K562 (cell line): ENCODE measurements around the gene C1R. TPM values are rescaled to one million over a fixed set of nuclear protein-coding genes. Genes with fewer than 3 reads are reported as not detected.

Source experiments
- GTF2A2 ChIP-seq: IDR thresholded peaks from 2 replicates; pipeline ENCODE4 v1.6.1; 2016; ENCODE audit warnings: mild to moderate bottlenecking, missing genetic modification characterization, missing compliant biosample characterization
- KHSRP ChIP-seq: fragments of 450-650 bp; IDR thresholded peaks from 2 replicates; pipeline ENCODE4 v1.6.1; 2017
- KLF16 ChIP-seq: IDR thresholded peaks from 2 replicates; pipeline ENCODE4 v1.6.1; 2016; ENCODE audit warnings: antibody characterized with exemption
- MTA1 ChIP-seq: fragments of 450-650 bp; IDR thresholded peaks from 2 replicates; pipeline ENCODE4 v1.6.1; 2017; ENCODE audit warnings: borderline replicate concordance
- MYNN ChIP-seq, 2 experiments: sonication (generic); formaldehyde crosslinking in 1 of 2; IDR thresholded peaks; 2 replicates each; pipeline versions ENCODE4 v1.5.0 to v1.6.1; 2016 to 2020; ENCODE audit warnings: antibody characterized with exemption in 1 of 2, missing genetic modification reagents in 1 of 2
- NR0B1 ChIP-seq: fragments of 450-650 bp; IDR thresholded peaks from one replicate; pipeline ENCODE4 v1.6.1; 2018; ENCODE audit warnings: mild to moderate bottlenecking, moderate library complexity; ENCODE audit not compliant: partially characterized antibody
- NR3C1 ChIP-seq: sonication (generic); formaldehyde crosslinking; IDR thresholded peaks from 2 replicates; pipeline ENCODE4 v1.8.1; 2022; ENCODE audit warnings: missing genetic modification reagents
- PCBP1 ChIP-seq: fragments of 200-400 bp; formaldehyde crosslinking; IDR thresholded peaks from 2 replicates; pipeline ENCODE4 v1.6.1; 2018; ENCODE audit warnings: mild to moderate bottlenecking, low read depth, low read length; ENCODE audit not compliant: poor library complexity, severe bottlenecking
- RBM34 ChIP-seq: fragments of 200-400 bp; formaldehyde crosslinking; IDR thresholded peaks from 2 replicates; pipeline ENCODE4 v1.6.1; 2018; ENCODE audit warnings: low read length, borderline replicate concordance; ENCODE audit not compliant: insufficient read depth
- RCOR1 ChIP-seq, 2 experiments: IDR thresholded peaks; 2 replicates each; pipeline ENCODE4 v1.6.1; 2012; ENCODE audit warnings: low read depth in 2 of 2, low read length in 2 of 2, borderline replicate concordance in 1 of 2, improper control_type of control experiment in 1 of 2
- SMAD3 ChIP-seq: fragments of 450-650 bp; formaldehyde crosslinking; conservative IDR thresholded peaks from 2 replicates; pipeline ENCODE4 v1.4.0; 2020; ENCODE audit warnings: mild to moderate bottlenecking
- SMARCC2 ChIP-seq: fragments of 450-650 bp; IDR thresholded peaks from 2 replicates; pipeline ENCODE4 v1.6.1; 2017; ENCODE audit warnings: antibody characterized with exemption, moderate library complexity, mild to moderate bottlenecking, low read depth
- TBL1XR1 ChIP-seq, 2 experiments: IDR thresholded peaks; 2 replicates each; pipeline ENCODE4 v1.6.1; 2012; ENCODE audit warnings: improper control_type of control experiment in 2 of 2, low read length in 2 of 2, mild to moderate bottlenecking in 1 of 2
- TRIM28 ChIP-seq: fragments of 450-650 bp; IDR thresholded peaks from 2 replicates; pipeline ENCODE4 v1.6.1; 2017
- YBX1 ChIP-seq: fragments of 450-650 bp; IDR thresholded peaks from 2 replicates; pipeline ENCODE4 v1.7.1; 2016; ENCODE audit warnings: mild to moderate bottlenecking
- ZNF407 ChIP-seq: fragments of 450-650 bp; IDR thresholded peaks from 2 replicates; pipeline ENCODE4 v1.6.1; 2016; ENCODE audit warnings: low read depth
- ZNF551 ChIP-seq: fragments of 250-450 bp; sonication (Bioruptor Pico); IDR thresholded peaks from 2 replicates; pipeline ENCODE4 v1.5.0; 2021; ENCODE audit warnings: mild to moderate bottlenecking, moderate library complexity
- ZNF740 ChIP-seq, 3 experiments: fragments of 200-800 bp in 1 of 3; sonication (Bioruptor generic) in 1 of 3; sonication (generic) in 1 of 3; formaldehyde crosslinking in 1 of 3; IDR thresholded peaks; 2 replicates each; pipeline versions ENCODE4 v1.6.1 to v1.8.0; 2016 to 2022; ENCODE audit warnings: mild to moderate bottlenecking in 2 of 3, missing compliant biosample characterization in 2 of 3, missing genetic modification characterization in 2 of 3, missing genetic modification reagents in 1 of 3
- polyA plus RNA-seq, 8 experiments: library from polyadenylated mRNA; depleted of rRNA in 4 of 8; stranded (reverse) in 5 of 8; unstranded in 3 of 8; fragments of >200 nt; fragmentation: Nextera tagmentation in 2 of 8; fragmentation: Illumina TruSeq in 1 of 8; extraction: Ambion mirVana in 2 of 8; extraction: Trizol in 1 of 8; gene quantifications; 2 replicates each; pipeline versions ENCODE4 v1.2.1 to v1.2.3, GENCODE V29; 2011 to 2014; ENCODE audit warnings: inconsistent platforms in 1 of 8, missing spikeins in 1 of 8
- total RNA-seq, 7 experiments: library from RNA; depleted of rRNA in 6 of 7; stranded (reverse); fragments of >200 nt in 6 of 7; fragmentation: Illumina TruSeq in 2 of 7; extraction: Trizol in 2 of 7; gene quantifications; 2 replicates each; pipeline versions ENCODE4 v1.2.1 to v1.2.3, GENCODE V29; 2011 to 2021; ENCODE audit warnings: low replicate concordance in 1 of 7

Gene C1R
- total and polyA plus RNA-seq, 9 of the 15 experiments (the other 6 are each of a cell fraction or from before 2014, with no cell fraction given): 0.07 to 1.0 (median 0.33) TPM; not detected in 1

GRCh38 chr12:7108003-7108795, 16.0 kb upstream of the C1R start (continued):
- TF ChIP-seq ZNF407 (no peak), NR3C1 (CRISPR knock-in tag) (no peak), SMAD3 (CRISPR knock-in tag) (no peak), NR0B1 (no peak), YBX1 (no peak), TBL1XR1 (IDR thresholded peaks at IDR 0.05; ENCODE audit: low read length in 2 of 2) (no peak), SMARCC2 (no peak), PCBP1 (no peak), MTA1 (no peak), ZNF551 (CRISPR knock-in tag) (no peak), MYNN (IDR thresholded peaks at IDR 0.05) (0 out of 2 replicates have a peak, but pooled peaks have one; percentile 20), MYNN (CRISPR knock-in tag; IDR thresholded peaks at IDR 0.05) (no peak), ZNF740 (CRISPR knock-in tag; IDR thresholded peaks at IDR 0.05) (no peak; the same call in 1 of the 2 replicates), ZNF740 (tag; IDR thresholded peaks at IDR 0.05) (no peak), TRIM28 (no peak), KHSRP (no peak), RCOR1 (IDR thresholded peaks at IDR 0.05; ENCODE audit: borderline replicate concordance in 1 of 2, low read depth in 2 of 2, low read length in 2 of 2) (no peak), KLF16 (0 out of 2 replicates have a peak, but pooled peaks have one; percentile 28), GTF2A2 (no peak), RBM34 (no peak)
